PC-9 (cell line): ENCODE measurements around the gene NARS2. TPM values are rescaled to one million over a fixed set of nuclear protein-coding genes. Genes with fewer than 3 reads are reported as not detected.

ENCODE experiments used
- BruUV-seq: library from RNA; stranded (reverse); fragments of 400-500 nt; replicated peaks from 2 replicates; lab custom pipeline; 2021; lab: Mats Ljungman, UMichigan
- CTCF ChIA-PET: fragments of 300-600 bp; sonication (Branson Sonifier 250); formaldehyde crosslinking; loops from one replicate; lab custom pipeline; 2022; ENCODE audit warnings: antibody characterized with exemption; lab: Charles Lee
- POLR2A ChIA-PET: fragments of 300-600 bp; sonication (Branson Sonifier 250); formaldehyde crosslinking; loops from one replicate; lab custom pipeline; 2022; ENCODE audit warnings: antibody characterized with exemption; ENCODE audit not compliant: unreplicated experiment; lab: Charles Lee
- DNase-seq, 2 experiments: peaks; one replicate each; pipeline versions ENCODE4 v3.0.0 to v3.0.0-alpha.2; 2015 to 2022; ENCODE audit warnings: mixed read lengths in 1 of 2
- H2AFZ ChIP-seq: fragments of 200-600 bp; sonication (generic); 2 replicates; pipeline ENCODE4 v1.8.1; 2017; ENCODE audit warnings: antibody characterized with exemption
- H3F3A ChIP-seq: fragments of 200-600 bp; sonication (generic); 2 replicates; pipeline ENCODE4 v1.8.1; 2017; ENCODE audit warnings: antibody characterized with exemption, mild to moderate bottlenecking, low read depth; ENCODE audit not compliant: insufficient read depth
- H3K27ac ChIP-seq: fragments of 200-600 bp; sonication (generic); 2 replicates; pipeline ENCODE4 v1.6.1; 2016; ENCODE audit warnings: mixed run types
- H3K27me3 ChIP-seq: fragments of 200-600 bp; sonication (generic); 2 replicates; pipeline ENCODE4 v1.6.1; 2016; ENCODE audit warnings: low read depth, mixed run types; ENCODE audit not compliant: insufficient read depth
- H3K36me3 ChIP-seq: fragments of 200-600 bp; sonication (generic); 2 replicates; pipeline ENCODE4 v1.6.1; 2016; ENCODE audit warnings: low read depth, mixed run types
- H3K4me1 ChIP-seq: fragments of 200-600 bp; sonication (generic); replicated peaks from 2 replicates; pipeline ENCODE4 v1.6.1; 2016; ENCODE audit warnings: mixed run types; ENCODE audit not compliant: insufficient read depth
- H3K4me2 ChIP-seq: fragments of 200-600 bp; sonication (generic); 2 replicates; pipeline ENCODE4 v1.6.1; 2017; ENCODE audit warnings: mixed run types
- H3K4me3 ChIP-seq: fragments of 200-600 bp; sonication (generic); 2 replicates; pipeline ENCODE4 v1.6.1; 2016; ENCODE audit warnings: mixed run types
- H3K79me2 ChIP-seq: fragments of 200-600 bp; sonication (generic); 2 replicates; pipeline ENCODE4 v1.6.1; 2017; ENCODE audit warnings: low read depth, mixed run types
- H3K9me2 ChIP-seq: fragments of 200-600 bp; sonication (generic); 2 replicates; pipeline ENCODE4 v1.8.1; 2017; ENCODE audit warnings: mild to moderate bottlenecking; ENCODE audit not compliant: insufficient read depth
- H3K9me3 ChIP-seq: fragments of 200-600 bp; sonication (generic); 2 replicates; pipeline ENCODE4 v1.8.1; 2016; ENCODE audit warnings: low read depth; ENCODE audit not compliant: insufficient read depth
- H4K20me1 ChIP-seq: fragments of 200-600 bp; sonication (generic); 2 replicates; pipeline ENCODE4 v1.8.1; 2017; ENCODE audit not compliant: insufficient read depth
- EZH2 ChIP-seq: fragments of 200-600 bp; sonication (generic); IDR thresholded peaks from 2 replicates; pipeline ENCODE4 v1.8.0; 2017; ENCODE audit warnings: antibody characterized with exemption, low read depth
- intact Hi-C: fragments of 100-400 bp; cut with micrococcal nuclease; formaldehyde crosslinking; loops from one replicate; pipeline ENCODE4 v1.10.0; 2022; ENCODE audit not compliant: unreplicated experiment
- total RNA-seq: library from RNA; stranded (reverse); gene quantifications from 2 replicates; pipeline ENCODE4 v1.2.3, GENCODE V29; 2021
- TF ChIP-seq, protein P1 (sequence below): fragments of 200-600 bp; sonication (generic); conservative IDR thresholded peaks from 2 replicates; pipeline ENCODE4 v1.6.1; 2017; ENCODE audit warnings: mixed run types, antibody characterized with exemption, mild to moderate bottlenecking, moderate library complexity

Gene NARS2
- total RNA-seq, 1 experiment from 2014 or later: 22.4 TPM

DNA sequence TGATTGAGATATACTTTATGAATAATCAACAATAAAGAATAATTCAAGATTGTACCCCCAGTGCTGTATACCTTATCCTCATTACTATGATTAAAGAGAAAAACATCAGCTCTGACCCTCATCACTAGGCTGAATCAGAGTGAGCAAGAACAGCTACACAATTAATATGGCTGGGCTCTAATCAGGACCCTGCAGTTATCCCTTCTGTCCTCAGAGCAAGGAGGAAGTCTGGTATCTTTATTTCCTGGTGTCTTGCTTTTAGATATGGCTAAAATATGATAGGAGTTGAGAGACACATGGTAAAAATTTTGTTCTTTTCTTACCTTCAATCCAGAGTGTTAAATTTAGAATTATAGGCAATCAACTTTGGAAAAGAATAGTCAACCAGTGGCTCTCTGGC lies 128.5 kb downstream of the NARS2 start:
- intact Hi-C loops: no loop called here
- no peak overlapping the region for H3K4me3 ChIP-seq
- H3K36me3 ChIP-seq: no peaks in the 10 kb centered on the region
- no peak overlapping the region for H3K4me2 ChIP-seq
- no peaks in the 10 kb centered on the region for H3K27me3 ChIP-seq
- no peaks in the 10 kb centered on the region for H3K9me2 ChIP-seq
- no peak overlapping the region for H3K27ac ChIP-seq
- TF ChIP-seq, protein P1, sequence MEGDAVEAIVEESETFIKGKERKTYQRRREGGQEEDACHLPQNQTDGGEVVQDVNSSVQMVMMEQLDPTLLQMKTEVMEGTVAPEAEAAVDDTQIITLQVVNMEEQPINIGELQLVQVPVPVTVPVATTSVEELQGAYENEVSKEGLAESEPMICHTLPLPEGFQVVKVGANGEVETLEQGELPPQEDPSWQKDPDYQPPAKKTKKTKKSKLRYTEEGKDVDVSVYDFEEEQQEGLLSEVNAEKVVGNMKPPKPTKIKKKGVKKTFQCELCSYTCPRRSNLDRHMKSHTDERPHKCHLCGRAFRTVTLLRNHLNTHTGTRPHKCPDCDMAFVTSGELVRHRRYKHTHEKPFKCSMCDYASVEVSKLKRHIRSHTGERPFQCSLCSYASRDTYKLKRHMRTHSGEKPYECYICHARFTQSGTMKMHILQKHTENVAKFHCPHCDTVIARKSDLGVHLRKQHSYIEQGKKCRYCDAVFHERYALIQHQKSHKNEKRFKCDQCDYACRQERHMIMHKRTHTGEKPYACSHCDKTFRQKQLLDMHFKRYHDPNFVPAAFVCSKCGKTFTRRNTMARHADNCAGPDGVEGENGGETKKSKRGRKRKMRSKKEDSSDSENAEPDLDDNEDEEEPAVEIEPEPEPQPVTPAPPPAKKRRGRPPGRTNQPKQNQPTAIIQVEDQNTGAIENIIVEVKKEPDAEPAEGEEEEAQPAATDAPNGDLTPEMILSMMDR: no peak
- TF ChIP-seq EZH2: no peak
- no peaks in the 10 kb centered on the region for H3K9me3 ChIP-seq
- 0 out of 2 replicates have a peak, but pooled peaks cover 8% of the 10 kb centered on the region for H3K4me1 ChIP-seq
- peaks cover 7% of the 10 kb centered on the region for H3F3A ChIP-seq
- no peak for DNase-seq
- ChIA-PET POLR2A (interaction anchor here (0.8 kb wide), 1 partner anchor 11 kb away, joined by 7 read pairs; no protein-coding TSS in a partner anchor), CTCF (no interaction called here)
- no peaks in the 10 kb centered on the region for H4K20me1 ChIP-seq
- no peak overlapping the region for H2AFZ ChIP-seq
- no peaks in the 10 kb centered on the region for H3K79me2 ChIP-seq
- no TSS peak for BruUV-seq

DNA sequence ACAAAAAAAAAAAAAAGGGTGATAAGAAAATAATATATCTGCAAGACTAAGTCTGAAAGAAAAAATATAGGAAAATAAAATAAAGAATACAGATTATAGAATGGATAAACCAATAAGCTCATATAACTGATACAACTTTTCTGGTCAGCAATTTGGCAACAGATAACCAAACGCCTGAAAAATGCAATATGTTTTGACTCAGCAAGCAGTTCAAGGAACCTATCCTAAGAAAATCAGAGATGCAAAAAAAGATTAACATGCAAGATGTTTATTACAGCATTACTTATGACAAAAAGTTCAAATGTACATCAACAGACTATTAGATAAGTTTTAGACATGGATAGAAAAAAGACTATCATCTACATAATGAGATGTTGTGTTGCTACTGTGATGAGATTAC lies 129.9 kb downstream of the NARS2 start:
- ChIA-PET POLR2A (no interaction called here), CTCF (no interaction called here)
- Histone ChIP-seq H3K9me2 (no peaks in the 10 kb centered on the region), H3K27me3 (no peaks in the 10 kb centered on the region), H2AFZ (no peak overlapping the region), H3K4me2 (no peak overlapping the region), H3K4me3 (no peak overlapping the region), H3F3A (peaks cover 7% of the 10 kb centered on the region), H4K20me1 (no peaks in the 10 kb centered on the region), H3K9me3 (no peaks in the 10 kb centered on the region), H3K36me3 (no peaks in the 10 kb centered on the region), H3K79me2 (no peaks in the 10 kb centered on the region), H3K27ac (no peak overlapping the region), H3K4me1 (0 out of 2 replicates have a peak, but pooled peaks cover 8% of the 10 kb centered on the region)
- intact Hi-C loops: no loop called here
- no peak for TF ChIP-seq EZH2
- TF ChIP-seq, protein P1: no peak
- no peak for DNase-seq
- no TSS peak for BruUV-seq

DNA sequence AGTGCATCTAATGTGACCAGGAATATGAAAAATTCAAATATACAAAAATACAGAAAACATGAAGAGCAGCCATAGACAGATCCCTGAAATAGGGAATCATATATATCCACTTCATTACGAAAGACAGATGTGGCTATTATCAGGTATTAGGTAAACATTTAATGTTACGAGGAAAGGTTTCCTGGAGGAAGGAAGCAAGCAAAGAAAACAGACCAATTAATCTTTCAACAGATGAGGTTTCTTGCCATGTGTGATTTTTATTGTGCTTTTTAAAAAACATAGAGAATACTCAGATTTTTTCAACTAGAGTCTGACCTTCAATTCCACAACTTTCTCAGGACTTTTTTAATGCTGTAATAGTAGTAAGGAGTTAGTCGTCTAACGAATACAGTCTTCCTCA lies 132.7 kb downstream of the NARS2 start:
- CTCF ChIA-PET: no interaction called here
- Histone ChIP-seq H3K4me3 (no peak overlapping the region), H3F3A (peaks cover 3% of the 10 kb centered on the region), H3K9me2 (no peaks in the 10 kb centered on the region), H3K9me3 (no peaks in the 10 kb centered on the region), H3K27ac (no peak overlapping the region), H3K27me3 (no peaks in the 10 kb centered on the region), H3K79me2 (no peaks in the 10 kb centered on the region), H3K4me2 (no peak overlapping the region), H2AFZ (no peak overlapping the region), H4K20me1 (no peaks in the 10 kb centered on the region), H3K4me1 (0 out of 2 replicates have a peak, but pooled peaks cover 8% of the 10 kb centered on the region), H3K36me3 (no peaks in the 10 kb centered on the region)
- intact Hi-C loops: no loop called here
- BruUV-seq: no TSS peak
- TF ChIP-seq, protein P1: no peak
- no peak for DNase-seq
- POLR2A ChIA-PET: no interaction called here
